Measurements from ENCODE around the gene FXYD2. TPM values are rescaled to one million over a fixed set of nuclear protein-coding genes. Genes with fewer than 3 reads are reported as not detected.

Gene FXYD2
- total RNA-seq, 1 donor from 2014 or later: 1.6 TPM

DNA sequence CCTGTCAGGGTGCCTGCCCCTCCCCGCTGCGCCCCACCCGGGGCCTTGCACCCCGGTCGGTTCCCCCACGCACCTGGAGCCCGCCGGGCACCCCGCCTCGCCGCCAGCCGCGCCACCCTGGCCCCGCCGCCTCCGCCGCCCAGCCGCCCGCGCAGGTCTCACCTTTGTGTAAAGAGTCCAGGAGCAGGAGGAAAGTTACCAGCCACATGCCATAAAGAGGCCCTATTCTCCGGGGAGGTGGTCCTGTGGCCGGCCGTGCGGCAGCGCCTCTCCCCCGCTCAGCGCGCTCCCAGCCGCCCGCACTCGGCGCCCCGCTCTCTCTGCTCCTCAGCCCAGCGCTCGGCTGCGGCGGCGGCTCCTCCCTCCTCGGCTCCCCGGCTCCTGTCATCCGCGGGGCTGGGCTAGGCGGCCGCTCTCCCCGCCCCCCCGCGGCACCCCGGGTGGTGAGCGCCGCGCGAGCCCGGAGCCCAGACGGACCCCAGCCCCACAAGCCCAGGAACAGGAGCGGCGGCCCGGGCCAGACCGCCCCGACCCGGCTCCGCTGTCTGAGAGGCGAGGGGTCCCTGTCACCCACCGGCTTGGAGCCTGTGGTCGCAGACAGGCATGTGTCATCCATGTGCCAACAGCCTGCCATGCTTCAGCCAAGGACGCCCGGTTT, 27.5 kb downstream of the FXYD2 start, which contains the start of gene DSCAML1:
Gene DSCAML1, minus strand, starts transcription at position 345 of the 658 bp plus-strand sequence. Its CDS starts 137 bp downstream, at position 208.
- DNase-seq (ENCODE audit: low spot score): no peak

DNA sequence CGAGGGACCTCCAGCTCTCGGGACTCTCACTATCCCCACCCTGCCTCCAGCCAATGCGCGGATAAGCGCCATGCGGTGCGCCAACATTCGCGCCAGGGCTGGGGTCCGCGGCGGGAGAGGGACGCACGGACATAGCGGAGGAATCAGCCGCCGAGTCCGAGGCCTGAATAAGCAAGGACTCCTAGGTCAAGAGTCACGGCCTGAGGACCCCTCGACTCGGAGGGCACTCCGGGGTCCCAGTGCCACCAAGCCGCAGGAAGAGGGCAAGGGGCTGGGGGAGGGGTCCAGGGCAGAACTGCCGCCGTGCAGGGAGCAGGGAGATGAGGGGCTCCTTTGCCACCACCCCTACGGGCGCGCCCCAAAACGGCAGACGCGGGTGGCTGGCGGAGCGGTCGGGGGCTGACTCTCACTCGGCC, 28.1 kb downstream of the FXYD2 start:
- DNase-seq (ENCODE audit: low spot score): no peak

DNA sequence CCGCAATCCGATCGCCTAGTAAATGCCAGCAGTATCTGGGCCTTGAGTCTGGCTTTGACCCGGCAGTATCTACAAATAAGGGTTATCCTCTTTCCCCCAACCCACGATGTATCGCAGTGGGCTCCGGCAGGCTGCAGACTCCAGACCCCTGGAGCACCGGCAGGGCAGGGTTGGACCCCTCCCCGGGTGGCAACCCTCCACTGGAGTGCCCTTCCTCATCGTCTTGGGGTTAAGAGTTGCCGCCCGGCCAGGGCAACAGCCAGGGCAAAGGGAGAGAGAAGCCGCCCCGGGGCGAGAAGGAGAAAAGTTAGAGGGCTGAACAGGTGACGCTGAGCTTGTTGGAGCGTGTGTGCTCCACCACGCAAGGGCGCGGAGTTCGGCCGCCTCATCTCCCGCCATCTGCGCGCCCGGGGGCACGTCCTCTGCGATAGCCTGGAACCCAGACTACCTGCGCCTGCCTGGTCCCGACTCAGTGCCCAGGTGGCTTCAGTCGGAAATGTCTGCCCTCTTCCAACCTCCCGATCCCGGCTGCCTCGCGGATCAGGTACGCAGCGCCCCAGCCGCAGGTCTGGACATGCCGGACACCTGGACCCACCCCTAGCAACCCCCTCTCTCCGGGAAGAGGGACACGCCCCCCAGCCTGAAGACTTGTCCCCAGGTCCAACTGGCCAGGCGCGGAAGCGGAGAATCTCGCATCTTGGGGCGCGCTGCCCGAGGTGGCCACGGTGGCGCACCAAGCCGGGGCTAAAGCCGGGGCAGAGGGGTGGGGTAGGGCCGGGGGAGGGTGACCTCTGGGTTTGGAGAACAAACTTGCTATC, 28.7 kb downstream of the FXYD2 start:
- DNase-seq (ENCODE audit: low spot score): no peak

DNA sequence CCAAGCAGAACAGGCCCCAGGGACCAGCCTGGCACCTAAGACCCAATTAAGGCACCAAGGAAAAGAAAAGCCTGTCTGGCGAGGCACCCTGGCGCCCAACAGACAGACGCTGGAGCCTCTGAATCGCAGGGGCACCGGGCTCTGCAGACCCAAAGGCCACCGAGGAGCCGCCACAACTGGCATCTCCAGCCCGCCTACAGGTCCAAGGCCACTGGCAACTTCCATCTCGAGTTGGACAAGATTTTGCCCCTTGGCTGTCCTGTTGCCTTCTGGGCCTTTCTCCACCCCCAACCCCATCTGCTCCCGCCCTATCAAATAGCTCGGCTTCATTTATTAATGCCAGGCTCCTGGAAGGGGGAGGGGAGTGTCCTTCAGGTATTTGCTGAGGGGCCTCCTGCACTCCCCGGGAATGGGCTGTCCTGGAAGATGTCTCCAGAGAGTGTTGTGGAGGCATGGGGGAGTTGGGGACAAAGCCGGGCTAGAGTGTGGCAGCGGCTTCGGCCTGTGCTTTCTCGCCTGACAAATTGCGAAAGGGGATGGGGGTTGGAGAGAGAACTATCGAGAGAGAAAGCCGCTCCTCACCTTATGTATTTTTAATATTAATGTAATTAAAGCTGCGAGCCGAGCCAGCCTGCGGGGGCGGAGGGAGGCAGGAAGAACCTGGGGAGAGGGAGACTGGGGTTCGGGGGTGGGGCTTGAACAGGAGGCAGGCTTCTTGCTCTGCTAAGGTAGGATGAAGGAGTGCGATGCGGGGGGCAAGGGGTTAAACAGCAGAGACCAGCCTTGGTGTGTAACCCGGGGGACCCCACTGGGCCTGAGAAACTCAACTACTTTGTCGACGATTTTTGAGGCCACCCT, 29.5 kb downstream of the FXYD2 start:
- DNase-seq (ENCODE audit: low spot score): no peak

DNA sequence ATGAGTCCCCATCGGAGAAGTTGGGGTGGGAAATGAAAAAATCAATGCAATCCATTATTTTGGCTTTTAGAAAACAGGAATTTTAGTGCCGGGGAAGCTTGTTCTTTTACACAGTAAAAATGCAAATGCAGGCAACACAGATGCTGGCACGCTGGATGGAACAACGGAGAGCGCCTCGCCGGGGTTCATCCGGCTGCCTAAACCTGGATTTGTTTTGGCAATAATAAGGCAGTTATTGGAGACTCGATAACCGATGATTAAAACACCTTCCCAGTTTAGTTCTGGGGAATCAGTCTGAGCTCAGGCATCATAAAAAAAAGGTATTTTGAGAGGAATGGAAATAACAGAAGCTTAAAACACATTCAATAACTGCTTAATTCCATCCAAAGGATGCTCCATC, 30.4 kb downstream of the FXYD2 start:
- no peak for DNase-seq (ENCODE audit: low spot score)

DNA sequence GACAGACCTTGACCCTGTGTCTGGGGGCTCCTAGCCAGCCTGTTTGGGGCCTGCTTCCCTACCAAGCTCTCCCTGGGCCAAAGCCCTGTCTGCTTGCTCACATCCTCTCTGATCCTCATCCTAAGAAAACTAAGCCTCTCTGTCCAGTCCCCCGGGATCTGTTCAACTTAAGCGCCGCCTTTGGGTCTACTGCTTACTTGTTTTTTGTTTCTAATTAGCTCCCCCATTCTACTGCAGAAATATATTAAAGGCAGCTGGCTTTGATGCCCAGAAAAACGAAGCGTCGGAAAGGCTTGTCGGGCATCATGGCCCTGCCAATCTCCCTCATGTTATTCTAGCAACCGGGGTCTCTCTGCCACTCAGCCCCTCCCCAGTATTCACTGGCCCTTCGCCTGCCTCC, 31.0 kb downstream of the FXYD2 start:
- no peak for DNase-seq (ENCODE audit: low spot score)

GRCh38 chr11:117792992-117793391, 31.6 kb downstream of the FXYD2 start:
- DNase-seq (ENCODE audit: low spot score): no peak

DNA sequence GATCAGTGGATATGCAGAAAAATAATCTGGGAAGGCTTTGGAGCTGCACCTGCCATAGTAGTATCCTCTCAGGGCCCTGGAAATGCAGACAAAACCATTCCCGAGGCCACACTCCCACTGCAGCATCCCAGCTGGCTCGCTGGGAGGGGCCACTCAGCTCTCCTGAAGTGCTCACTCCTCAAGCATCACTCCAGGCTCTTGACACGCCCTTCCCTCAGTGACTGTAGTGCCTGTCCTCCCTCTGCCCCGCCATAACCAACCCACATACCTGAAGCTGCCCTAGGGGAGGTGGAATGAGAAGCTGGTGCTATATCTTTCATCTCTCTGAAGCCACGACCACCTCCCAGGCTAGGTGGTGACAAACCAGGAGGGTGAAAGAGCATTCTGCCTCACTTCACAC, 32.3 kb downstream of the FXYD2 start:
- DNase-seq (ENCODE audit: low spot score): no peak

DNA sequence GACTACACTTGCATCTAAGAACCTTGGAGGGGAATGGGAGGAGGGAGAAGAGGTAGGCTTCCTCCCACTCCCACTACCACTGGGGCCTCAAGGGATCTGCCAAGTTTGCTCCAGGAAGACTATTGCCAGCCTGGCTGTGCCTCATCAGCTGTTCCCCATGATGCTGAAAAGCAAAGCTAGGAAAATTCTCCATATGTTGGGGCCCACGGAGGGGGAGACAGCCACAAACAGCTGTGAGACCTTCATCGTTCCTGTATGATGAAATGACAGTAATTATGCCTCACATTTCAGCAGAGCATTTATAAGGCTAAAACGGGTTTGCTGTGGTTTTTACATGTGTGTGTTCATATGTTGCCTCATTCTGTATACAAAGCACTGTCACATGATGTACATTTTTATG, 34.3 kb downstream of the FXYD2 start:
- no peak for DNase-seq (ENCODE audit: low spot score)

DNA sequence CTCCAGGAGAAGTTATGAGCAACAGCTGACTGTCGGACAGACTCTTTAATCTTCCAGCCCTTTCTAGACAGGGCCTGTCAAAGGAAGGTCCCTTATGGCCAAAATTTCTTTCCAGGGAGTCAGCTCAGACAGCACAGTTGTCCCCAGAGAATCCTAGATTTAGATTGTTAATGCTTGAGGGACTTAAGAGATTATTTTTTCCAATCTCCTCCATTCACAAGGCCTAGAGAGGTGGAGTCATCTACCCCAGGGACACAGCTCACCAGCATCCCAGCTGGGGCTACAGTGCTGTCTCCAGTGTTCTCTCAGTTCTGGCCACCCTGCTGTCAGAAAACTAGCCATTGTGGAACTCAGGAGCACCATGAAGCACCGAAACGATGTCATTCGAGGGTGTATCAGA, 35.3 kb downstream of the FXYD2 start:
- no peak for DNase-seq (ENCODE audit: low spot score)

DNA sequence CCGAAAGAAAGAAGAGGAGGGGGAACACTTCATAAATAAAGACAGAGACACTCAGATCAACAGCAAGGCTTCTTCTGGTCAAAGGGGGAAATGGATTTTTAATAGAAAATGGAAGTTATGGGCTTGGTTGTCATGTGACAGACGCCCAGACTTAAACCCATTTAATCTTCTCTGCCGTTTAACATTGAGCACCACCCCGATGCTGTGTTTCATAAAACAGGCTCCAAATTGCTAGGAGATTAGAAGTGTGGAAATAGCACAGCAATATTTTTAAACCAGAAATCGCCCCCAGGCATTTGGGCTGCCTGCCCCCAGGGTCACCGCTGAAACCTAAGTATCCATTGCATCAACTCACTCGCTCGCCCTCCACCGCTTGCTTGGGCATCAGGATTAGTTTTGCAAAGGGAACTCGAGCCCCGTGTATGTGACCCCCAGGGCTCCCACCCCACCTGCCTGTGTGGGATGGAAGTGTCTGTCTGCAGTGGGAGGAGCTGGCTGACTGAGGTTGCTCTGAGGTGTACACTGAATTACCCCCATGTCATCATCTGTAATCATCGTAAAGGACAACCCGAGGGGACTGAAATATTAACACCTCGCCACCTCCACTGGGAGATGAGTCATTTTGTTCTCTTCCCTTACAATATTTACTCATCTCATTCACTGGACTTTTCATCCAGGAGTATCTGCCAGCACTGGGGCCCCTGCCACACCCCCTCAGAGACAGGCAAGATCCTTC, 38.2 kb downstream of the FXYD2 start:
- DNase-seq (ENCODE audit: low spot score): no peak

DNA sequence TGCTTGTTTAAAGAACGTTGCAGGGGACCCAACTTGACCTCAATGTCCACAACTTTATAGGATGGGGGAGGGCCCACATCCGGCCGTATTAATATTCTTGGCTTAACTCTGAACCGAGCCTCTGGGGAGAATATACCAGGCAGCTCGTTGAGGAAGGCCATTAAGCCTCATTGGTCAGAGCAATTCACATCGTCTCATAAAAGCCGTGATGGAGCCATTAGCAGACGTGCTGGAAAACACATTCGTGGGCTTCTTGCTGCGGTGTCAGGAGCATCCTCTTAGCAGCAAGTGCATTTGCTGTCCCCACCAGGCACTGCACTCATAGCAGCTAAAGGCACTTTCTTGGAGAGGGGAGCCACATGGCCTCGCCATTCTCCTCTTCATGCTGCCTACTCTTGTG, 42.4 kb downstream of the FXYD2 start:
- no peak for DNase-seq (ENCODE audit: low spot score)

- DNase-seq (ENCODE audit: low spot score): no peak
Measured at GRCh38 chr11:117781627-117782026, 42.9 kb downstream of the FXYD2 start.

DNA sequence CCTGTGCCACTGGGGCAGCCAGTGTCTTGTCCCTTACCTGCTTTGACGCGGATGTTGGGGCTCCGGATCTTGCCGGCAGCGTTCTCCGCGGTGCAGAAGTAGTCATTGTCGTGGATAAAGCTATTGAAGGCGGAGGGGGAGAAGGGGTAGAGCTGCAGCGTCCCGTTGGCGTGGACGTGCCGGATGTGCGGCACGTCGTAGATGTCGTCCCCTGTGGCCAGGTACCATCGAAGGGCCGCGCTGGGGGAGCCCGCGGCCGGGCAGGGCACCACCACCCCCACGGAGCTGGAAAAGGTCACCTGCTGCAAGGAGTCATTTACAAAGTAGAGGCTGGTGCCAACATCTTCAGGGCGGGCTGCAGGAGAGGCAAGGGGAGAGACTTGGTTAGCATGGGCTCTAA, 44.1 kb downstream of the FXYD2 start:
- no peak for DNase-seq (ENCODE audit: low spot score)

- no peak for DNase-seq (ENCODE audit: low spot score)
Measured at GRCh38 chr11:117774553-117774952, 50.0 kb downstream of the FXYD2 start.

DNA sequence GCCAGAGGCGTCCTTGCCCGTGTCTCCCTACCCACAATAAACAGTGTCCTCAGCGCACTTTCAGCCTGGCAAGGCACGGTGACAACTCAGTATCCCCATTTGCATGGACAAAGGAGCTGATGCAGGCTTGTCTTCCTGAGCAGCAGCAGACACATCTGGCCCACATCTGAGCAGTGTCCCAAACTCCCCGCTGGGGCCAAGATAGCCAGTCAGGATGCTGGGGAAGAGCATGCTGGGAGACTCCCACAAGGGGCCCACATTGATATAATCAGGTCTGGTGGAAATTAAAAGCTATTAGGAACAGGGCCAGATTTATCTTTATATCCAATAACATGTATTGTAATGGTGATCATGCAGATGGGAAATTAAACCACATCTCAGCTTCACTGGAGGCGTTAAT, 52.2 kb downstream of the FXYD2 start:
- DNase-seq (ENCODE audit: low spot score): no peak

DNA sequence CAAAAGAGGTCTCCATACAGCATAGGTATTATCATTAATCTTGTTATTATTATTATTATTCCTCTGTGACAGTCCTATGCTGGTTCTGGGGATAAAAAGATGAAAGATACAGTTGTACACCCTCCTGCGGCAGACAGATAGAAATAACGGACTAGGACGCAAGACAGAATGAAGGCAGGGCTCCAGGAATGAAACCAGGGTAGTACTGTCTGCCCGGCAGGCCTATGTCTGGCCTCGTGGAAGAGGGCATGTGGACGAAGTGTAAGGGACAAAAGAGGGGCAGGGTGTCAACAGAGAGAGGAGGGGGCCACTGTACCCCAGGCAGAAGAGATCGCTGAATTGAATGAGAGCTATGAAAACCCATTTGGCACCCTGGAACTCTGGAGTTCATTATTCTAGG, 52.7 kb downstream of the FXYD2 start:
- DNase-seq (ENCODE audit: low spot score): no peak

GRCh38 chr11:117771197-117771596, 53.3 kb downstream of the FXYD2 start:
- DNase-seq (ENCODE audit: low spot score): no peak

- no peak for DNase-seq (ENCODE audit: low spot score)
Measured at GRCh38 chr11:117770061-117770460, 54.5 kb downstream of the FXYD2 start.

Measured in ureter (tissue), 1 donor.